Bronchial epithelial cell (primary cell): ENCODE data around the gene ADPGK. TPM values are rescaled to one million over a fixed set of nuclear protein-coding genes. Genes with fewer than 3 reads are reported as not detected.
A peak's percentile ranks its signal among the peaks of the same experiment; 100 is the strongest.

Experiments
- DNase-seq: peaks from one replicate; pipeline ENCODE4 v3.0.0-alpha.2; 2010; ENCODE audit warnings: low read depth
- FAIRE-seq: peaks from 2 replicates; lab custom pipeline; 2011; peaks lifted over from hg19 to GRCh38; lab: Jason Lieb, UNC
- H3K27me3 ChIP-seq: 2 replicates; pipeline ENCODE4 v1.5.1; 2011; ENCODE audit warnings: low read length; ENCODE audit not compliant: control insufficient read depth, insufficient read depth
- H3K36me3 ChIP-seq: 2 replicates; pipeline ENCODE4 v1.5.1; 2011; ENCODE audit warnings: low read length; ENCODE audit not compliant: control insufficient read depth, insufficient read depth
- H3K4me3 ChIP-seq: 2 replicates; pipeline ENCODE4 v1.5.1; 2011; ENCODE audit warnings: mild to moderate bottlenecking, low read depth, low read length, control low read depth
- CTCF ChIP-seq: IDR thresholded peaks from 2 replicates; pipeline ENCODE4 v1.5.1; 2011; ENCODE audit warnings: mild to moderate bottlenecking, moderate library complexity, low read length, control low read depth, inconsistent platforms; ENCODE audit not compliant: insufficient read depth, severe bottlenecking
- total RNA-seq: library from RNA; depleted of rRNA; stranded (reverse); fragments of >200 nt; gene quantifications from 2 replicates; pipeline ENCODE4 v1.2.1, GENCODE V29; 2014

The ADPGK gene
- total RNA-seq, 1 donor from 2014 or later: 40.5 TPM

GRCh38 chr15:72786676-72787345, 3.3 kb upstream of the ADPGK start:
- DNase-seq (no peak), FAIRE-seq (no peak)
- Histone ChIP-seq H3K4me3 (no peak overlapping the region), H3K27me3 (no peaks in the 10 kb centered on the region), H3K36me3 (peaks cover under 1% of the 10 kb centered on the region)
- no peak for TF ChIP-seq CTCF

- no peak for TF ChIP-seq CTCF
- no peak for FAIRE-seq
- H3K4me3 ChIP-seq: no peak overlapping the region
- no peaks in the 10 kb centered on the region for H3K27me3 ChIP-seq
- no peak for DNase-seq
- peaks cover 1% of the 10 kb centered on the region for H3K36me3 ChIP-seq
These were observed 2.7 kb upstream of the ADPGK start for GRCh38 chr15:72786242-72786641.

- FAIRE-seq: no peak
- Histone ChIP-seq H3K27me3 (no peaks in the 10 kb centered on the region), H3K36me3 (peaks cover 1% of the 10 kb centered on the region), H3K4me3 (no peak overlapping the region)
- no peak for TF ChIP-seq CTCF
- DNase-seq: no peak
These were observed 2.3 kb upstream of the ADPGK start for GRCh38 chr15:72785841-72786240.

- DNase-seq (no peak), FAIRE-seq (no peak)
- Histone ChIP-seq H3K36me3 (peaks cover 1% of the 10 kb centered on the region), H3K4me3 (no peak overlapping the region), H3K27me3 (no peaks in the 10 kb centered on the region)
- TF ChIP-seq CTCF: no peak
These were observed 1.9 kb upstream of the ADPGK start for GRCh38 chr15:72785432-72785831.

GRCh38 chr15:72784456-72784876, 908 bp upstream of the ADPGK start:
- TF ChIP-seq CTCF: no peak
- no peak for FAIRE-seq
- Histone ChIP-seq H3K27me3 (no peaks in the 10 kb centered on the region), H3K36me3 (peaks cover 4% of the 10 kb centered on the region), H3K4me3 (no peak overlapping the region)
- no peak for DNase-seq

- Histone ChIP-seq H3K36me3 (peaks cover 4% of the 10 kb centered on the region), H3K4me3 (peak overlapping the region; percentile 91), H3K27me3 (no peaks in the 10 kb centered on the region)
- FAIRE-seq (peak; percentile 13), DNase-seq (peak; percentile 25)
- TF ChIP-seq CTCF: peak; percentile 7
These were observed 436 bp downstream of the ADPGK start for GRCh38 chr15:72783004-72783639.
